ACHN (cell line): ENCODE data around the gene ZNF714.

Experiments used
- DNase-seq: peaks from one replicate; pipeline ENCODE4 v3.0.0-alpha.2; 2015
- in situ Hi-C: cut with HindIII; loops from 2 replicates; pipeline ENCODE4 v1.10.0; 2017; ENCODE audit warnings: low sequenced_read_pairs, low pct_ligation_motif_present, low pct_unique_long_range_greater_than_20kb

Gene ZNF714

GRCh38 chr19:21082011-21082975, at the start of gene ZNF714:
Gene ZNF714 (plus strand): TSS chr19:21082203. CDS start chr19:21098269, 16,066 bp downstream.
- in situ Hi-C loops: no loop called here

DNA sequence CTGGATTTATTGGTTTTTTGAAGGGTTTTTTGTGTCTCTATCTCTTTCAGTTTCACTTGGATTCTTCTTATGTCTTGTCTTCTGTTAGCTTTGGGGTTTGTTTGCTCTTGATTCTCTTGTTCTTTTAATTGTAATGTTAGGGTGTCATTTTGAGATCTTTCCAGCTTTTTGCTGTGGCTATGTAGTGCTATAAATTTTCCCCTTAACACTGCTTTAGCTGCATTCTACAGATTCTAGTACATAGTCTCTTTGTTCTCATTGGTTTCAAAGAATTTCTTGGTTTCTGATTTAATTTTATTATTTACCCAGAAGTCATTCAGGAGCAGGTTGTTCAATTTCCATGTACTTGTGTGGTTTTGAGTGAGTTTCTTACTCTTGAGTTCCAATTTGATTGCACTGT, 37.0 kb upstream of the ZNF714 start:
- no peak for DNase-seq
- in situ Hi-C loops: no loop called here

More at GRCh38 chr19:21082011-21082975, at the start of gene ZNF714:
- peak; percentile 85 for DNase-seq

DNA sequence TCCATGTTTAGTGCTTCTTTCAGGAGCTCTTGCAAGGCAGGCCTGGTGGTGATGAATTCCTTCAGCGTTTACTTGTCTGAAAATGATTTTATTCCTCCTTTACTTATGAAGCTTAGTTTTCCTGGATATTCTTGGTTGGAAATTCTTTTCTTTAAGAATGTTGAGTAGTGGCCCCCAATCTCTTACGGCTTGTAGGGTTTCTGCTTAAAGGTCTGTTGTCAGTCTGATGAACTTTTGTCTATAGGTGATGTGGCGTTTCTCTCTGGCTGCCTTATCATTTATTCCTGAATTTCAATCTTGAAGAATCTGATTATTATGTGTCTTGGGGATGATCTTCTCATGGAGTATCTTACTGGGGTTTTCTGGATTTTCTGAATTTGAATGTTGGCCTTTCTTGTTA, 35.5 kb upstream of the ZNF714 start:
- in situ Hi-C loops: no loop called here
- no peak for DNase-seq

DNA sequence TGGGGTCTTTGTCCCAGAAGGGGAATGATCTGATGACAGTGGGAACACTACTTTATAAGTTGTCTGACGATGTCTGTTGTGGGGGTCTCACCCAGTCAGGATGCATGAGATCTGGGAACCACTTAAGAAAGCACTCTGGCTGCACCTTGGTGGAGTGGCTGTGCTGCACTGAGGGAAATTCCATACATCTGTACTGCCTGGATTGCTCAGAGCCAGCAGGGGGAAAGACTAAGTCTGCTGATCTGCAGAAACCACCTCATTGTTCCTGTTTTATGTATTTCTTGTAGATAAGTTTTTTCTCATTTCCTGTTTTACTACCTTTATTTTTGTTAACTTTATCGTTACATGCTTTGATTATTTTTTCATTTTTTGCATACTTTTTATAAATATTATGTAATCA, 34.3 kb upstream of the ZNF714 start:
- no peak for DNase-seq
- in situ Hi-C loops: no loop called here

- DNase-seq: no peak
- in situ Hi-C loops: no loop called here
Measured at GRCh38 chr19:21052902-21053301, 29.1 kb upstream of the ZNF714 start.

GRCh38 chr19:21065336-21065735, 16.7 kb upstream of the ZNF714 start:
- in situ Hi-C loops: no loop called here
- DNase-seq: no peak

- in situ Hi-C loops: no loop called here
Measured at GRCh38 chr19:21084343-21084742, 2.3 kb downstream of the ZNF714 start.

GRCh38 chr19:21087871-21088270, 5.9 kb downstream of the ZNF714 start:
- in situ Hi-C loops: no loop called here
- DNase-seq: no peak

More at GRCh38 chr19:21084343-21084742, 2.3 kb downstream of the ZNF714 start:
- DNase-seq: peak; percentile 18

DNA sequence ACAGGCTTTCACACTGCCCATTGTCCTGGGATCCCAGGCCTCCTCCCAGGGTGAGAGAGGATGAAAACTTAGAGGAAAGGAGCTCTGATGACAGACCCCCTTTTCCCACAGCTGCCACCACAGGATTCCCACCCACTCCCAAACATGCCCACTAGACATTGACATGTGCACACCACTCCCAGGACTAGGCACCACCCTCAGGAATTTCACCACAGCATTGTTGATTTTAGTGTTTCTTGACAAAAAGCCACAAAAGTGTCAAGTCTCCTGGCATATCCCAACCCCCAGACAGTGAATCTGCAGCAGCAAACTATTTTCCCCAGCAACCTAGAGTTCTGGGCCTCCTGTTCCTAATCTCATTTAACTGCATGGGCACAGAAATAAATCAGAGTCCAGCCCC, 10.1 kb downstream of the ZNF714 start:
- in situ Hi-C loops: no loop called here
- DNase-seq: no peak

GRCh38 chr19:21094347-21095025, 12.5 kb downstream of the ZNF714 start:
- in situ Hi-C loops: no loop called here
- DNase-seq: no peak

GRCh38 chr19:21098291-21098690, 16.3 kb downstream of the ZNF714 start:
- in situ Hi-C loops: no loop called here
- no peak for DNase-seq

DNA sequence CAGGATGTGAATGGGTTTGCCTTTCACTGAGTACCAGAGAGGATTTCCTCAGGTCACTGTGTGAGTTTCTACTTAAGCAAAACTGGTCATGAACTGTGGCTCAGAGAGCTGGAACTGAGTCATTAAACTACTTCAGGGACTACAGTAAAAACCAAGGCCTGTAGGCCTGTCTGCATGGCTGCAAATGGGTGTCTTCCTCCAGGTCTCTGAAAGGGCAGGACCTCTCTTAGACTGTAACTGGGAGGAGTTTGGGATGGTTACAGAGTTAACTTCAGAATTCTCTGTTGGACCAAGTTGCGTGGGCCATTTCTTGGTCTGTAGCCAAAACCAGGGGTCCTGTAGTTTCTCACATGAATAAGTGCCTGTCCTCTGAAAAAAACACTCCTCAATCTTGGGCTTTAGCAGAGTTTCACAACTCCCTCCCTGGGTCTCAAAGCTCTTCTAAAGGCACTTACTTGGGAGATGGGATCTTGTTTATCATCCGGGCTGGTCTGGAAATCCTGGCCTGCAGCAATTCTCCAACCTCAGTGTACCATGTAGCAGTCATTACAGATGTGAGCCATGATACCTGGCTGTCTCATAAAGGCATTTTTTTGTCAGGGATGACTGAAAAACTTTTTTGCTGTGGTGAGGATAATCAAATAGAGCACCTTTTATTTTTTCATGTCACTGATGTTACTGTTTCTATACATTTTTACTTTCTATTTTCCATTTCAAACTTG, 19.7 kb downstream of the ZNF714 start:
- DNase-seq: no peak
- in situ Hi-C loops: no loop called here

DNA sequence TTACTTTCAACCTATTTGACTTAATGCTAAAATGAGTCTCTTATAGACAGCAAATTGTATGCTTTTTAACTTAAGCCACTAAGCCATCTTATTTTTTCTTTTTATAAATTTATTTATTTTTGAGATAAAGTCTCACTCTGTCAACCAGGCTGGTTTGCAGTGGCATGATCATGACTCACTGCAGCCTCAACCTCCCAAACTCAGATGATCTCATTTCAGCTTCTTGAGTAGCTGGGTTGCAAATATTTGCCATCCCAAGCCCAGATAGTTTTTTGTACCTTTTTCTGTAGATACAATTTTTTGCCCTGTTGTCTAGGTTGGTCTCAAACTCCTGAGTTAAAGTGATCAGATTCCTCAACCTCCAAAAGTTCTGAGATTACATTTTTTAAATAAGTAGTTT, 27.1 kb downstream of the ZNF714 start:
- in situ Hi-C loops: no loop called here
- DNase-seq: no peak

DNA sequence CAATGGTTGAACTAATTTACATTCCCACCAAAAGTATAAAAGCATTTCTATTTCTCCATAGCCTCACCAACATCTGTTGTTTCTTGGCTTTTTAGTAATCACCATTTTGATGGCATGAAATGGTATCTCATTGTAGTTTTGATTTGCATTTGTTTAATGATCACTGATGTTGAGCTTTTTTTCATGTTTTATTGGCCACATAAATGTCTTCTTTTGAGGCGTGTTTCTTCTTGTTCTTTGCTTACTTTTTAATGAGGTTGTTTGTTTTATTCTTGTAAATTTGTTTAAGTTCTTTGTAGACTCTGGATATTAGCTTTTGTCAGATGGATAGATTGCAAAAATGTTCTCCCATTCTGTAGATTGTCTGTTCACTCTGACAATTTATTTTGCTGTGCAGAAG, 28.2 kb downstream of the ZNF714 start:
- in situ Hi-C loops: no loop called here
- no peak for DNase-seq

DNA sequence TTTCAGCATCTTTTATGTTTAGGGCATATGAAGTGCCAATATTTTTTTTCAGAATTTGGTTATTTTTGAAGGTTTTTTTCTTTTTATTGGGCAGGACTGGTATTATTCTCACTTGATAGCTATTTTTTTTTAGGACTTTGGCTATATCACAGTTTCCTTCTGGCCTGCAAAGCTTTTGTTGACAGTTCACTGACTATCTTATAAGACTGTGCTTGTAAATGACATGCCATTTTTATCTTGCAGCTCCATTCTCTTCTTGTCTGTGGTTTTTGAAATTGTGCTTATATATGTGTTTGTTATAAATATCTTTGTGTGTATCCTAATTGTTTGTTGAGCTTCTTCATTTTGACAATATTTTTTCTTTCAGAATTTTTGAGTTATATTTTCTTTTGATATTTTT, 33.4 kb downstream of the ZNF714 start:
- no peak for DNase-seq
- in situ Hi-C loops: no loop called here

- no peak for DNase-seq
- in situ Hi-C loops: no loop called here
Measured at GRCh38 chr19:21117041-21117907, 35.3 kb downstream of the ZNF714 start.

DNA sequence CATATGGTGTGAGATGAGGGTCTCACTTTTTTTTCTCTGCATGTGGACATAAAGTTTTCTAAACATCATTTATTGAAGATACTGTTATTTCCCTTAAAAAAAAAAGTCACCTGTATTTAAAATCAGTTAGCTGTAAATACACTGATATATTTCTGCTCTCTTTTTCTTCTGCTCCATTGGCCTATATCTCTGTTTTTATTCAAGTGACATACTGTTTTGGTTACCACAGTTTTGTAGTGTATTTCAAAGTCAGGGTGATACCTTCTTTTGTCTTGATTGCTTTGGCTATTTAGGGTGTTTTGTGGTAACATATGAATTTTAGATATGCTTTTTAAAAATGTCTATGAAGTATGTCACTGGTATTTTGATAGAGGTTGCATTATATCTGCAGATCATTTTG, 44.1 kb downstream of the ZNF714 start:
- in situ Hi-C loops: no loop called here
- no peak for DNase-seq

- no peak for DNase-seq
- in situ Hi-C loops: no loop called here
Measured at GRCh38 chr19:21127001-21127400, 45.0 kb downstream of the ZNF714 start.
